ENCODE measurements around the gene RNU1-4.

DNA sequence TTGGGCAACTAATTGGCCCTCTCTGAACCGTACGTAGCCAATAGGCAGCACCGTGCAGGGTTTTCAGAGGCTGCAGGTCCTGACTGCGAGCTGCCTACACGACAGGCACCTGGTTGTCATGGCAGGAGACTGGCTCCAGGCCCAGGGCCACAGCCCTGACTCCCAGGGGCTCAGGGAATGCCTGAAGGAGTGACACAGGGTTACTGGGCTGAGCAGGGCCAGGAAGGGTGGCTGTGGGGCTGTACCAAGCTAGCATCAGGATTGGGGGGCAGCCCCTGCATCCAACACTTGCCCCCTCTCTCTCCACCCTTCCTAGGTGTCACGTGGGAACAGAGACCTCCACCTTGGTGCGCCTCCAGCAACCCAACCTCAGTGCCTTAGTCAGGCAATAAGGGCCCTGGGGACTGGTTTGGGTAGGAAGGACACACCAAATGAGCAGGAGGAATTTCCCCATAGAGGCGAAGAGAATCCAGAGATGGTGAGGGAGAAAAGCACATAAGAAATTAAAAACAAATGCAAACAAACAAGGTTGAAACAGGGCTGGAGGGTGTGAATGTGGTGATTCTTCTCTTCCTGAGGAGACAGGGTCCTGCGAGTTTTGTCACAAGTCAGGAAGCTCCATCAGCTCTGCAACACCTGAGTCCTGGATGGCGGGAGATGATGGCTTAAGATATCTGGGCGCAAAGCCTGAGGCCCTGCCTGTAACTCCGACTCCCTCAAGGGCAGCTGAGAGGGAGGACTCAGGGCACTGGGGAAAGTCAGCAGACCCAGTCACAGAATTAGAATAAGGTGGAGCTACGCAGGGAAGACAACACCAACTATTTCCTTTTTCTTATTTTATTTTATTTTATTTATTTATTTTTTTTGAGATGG is 19.7 kb upstream of the RNU1-4 start:
- no peak for TF ChIP-seq EZH2 (IDR thresholded peaks at IDR 0.05; ENCODE audit: low read length)
- TF ChIP-seq, protein P1, sequence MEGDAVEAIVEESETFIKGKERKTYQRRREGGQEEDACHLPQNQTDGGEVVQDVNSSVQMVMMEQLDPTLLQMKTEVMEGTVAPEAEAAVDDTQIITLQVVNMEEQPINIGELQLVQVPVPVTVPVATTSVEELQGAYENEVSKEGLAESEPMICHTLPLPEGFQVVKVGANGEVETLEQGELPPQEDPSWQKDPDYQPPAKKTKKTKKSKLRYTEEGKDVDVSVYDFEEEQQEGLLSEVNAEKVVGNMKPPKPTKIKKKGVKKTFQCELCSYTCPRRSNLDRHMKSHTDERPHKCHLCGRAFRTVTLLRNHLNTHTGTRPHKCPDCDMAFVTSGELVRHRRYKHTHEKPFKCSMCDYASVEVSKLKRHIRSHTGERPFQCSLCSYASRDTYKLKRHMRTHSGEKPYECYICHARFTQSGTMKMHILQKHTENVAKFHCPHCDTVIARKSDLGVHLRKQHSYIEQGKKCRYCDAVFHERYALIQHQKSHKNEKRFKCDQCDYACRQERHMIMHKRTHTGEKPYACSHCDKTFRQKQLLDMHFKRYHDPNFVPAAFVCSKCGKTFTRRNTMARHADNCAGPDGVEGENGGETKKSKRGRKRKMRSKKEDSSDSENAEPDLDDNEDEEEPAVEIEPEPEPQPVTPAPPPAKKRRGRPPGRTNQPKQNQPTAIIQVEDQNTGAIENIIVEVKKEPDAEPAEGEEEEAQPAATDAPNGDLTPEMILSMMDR (optimal IDR thresholded peaks at IDR 0.05 in 1 of 3, IDR thresholded peaks at IDR 0.05 in 1 of 3, conservative IDR thresholded peaks at IDR 0.05 in 1 of 3; ENCODE audit: extremely low read depth in 1 of 3, insufficient read depth in 2 of 3, low read length in 3 of 3): no peak

Data from keratinocyte (primary cell).